Esophagus muscularis mucosa (tissue), 4 donors: ENCODE results near the gene NCMAP. TPM values are rescaled to one million over a fixed set of nuclear protein-coding genes. Genes with fewer than 3 reads are reported as not detected.

Experiments used
- DNase-seq: peaks from one replicate; pipeline ENCODE4 v3.0.0-alpha.2; 2017; ENCODE audit errors: extremely low spot score
- H3K27ac ChIP-seq, 4 donors: fragments of 200-600 bp; sonication (generic); replicated peaks in 1 of 4; 1 replicate in 3 of 4; 2 replicates in 1 of 4; pipeline ENCODE4 v1.5.1; 2016 to 2019; ENCODE audit warnings: mild to moderate bottlenecking in 1 of 4
- H3K27me3 ChIP-seq, 4 donors: fragments of 200-600 bp; sonication (generic); one replicate each; pipeline versions ENCODE4 v1.5.1 to v1.6.0; 2016 to 2019
- H3K36me3 ChIP-seq, 4 donors: fragments of 200-600 bp; sonication (generic); one replicate each; pipeline ENCODE4 v1.5.1; 2016 to 2019
- H3K4me1 ChIP-seq, 4 donors: fragments of 200-600 bp; sonication (generic); one replicate each; pipeline ENCODE4 v1.5.1; 2016 to 2019
- H3K4me3 ChIP-seq, 4 donors: fragments of 200-600 bp; sonication (generic); 1 replicate in 2 of 4; 2 replicates in 2 of 4; pipeline ENCODE4 v1.5.1; 2016 to 2019; ENCODE audit warnings: mild to moderate bottlenecking in 4 of 4, moderate library complexity in 1 of 4
- H3K9me3 ChIP-seq, 4 donors: fragments of 200-600 bp; sonication (generic); 1 replicate in 3 of 4; 2 replicates in 1 of 4; pipeline ENCODE4 v1.5.1; 2016 to 2019
- EP300 ChIP-seq: sonication (generic); formaldehyde crosslinking; IDR thresholded peaks from one replicate; pipeline ENCODE4 v1.6.1; 2017; ENCODE audit warnings: antibody characterized with exemption
- POLR2A ChIP-seq: fragments of 450-650 bp; IDR thresholded peaks from one replicate; pipeline ENCODE4 v1.6.1; 2017; ENCODE audit warnings: antibody characterized with exemption, moderate library complexity, mild to moderate bottlenecking, low read depth
- POLR2AphosphoS5 ChIP-seq, 2 donors: sonication (generic); formaldehyde crosslinking; IDR thresholded peaks; one replicate each; pipeline ENCODE4 v1.6.1; 2017; ENCODE audit warnings: antibody characterized with exemption in 2 of 2
- WGBS: methylation state at CpG from one replicate; pipeline ENCODE4 v1.1.5; 2018; 5-methylcytosine and 5-hydroxymethylcytosine counted together
- intact Hi-C: fragments of 100-400 bp; cut with DNase I; formaldehyde crosslinking; loops from one replicate; pipeline ENCODE4 v1.15.1; 2023
- total RNA-seq, 4 donors: library from RNA; depleted of rRNA; stranded (reverse); fragments of >200 nt; gene quantifications; one replicate each; pipeline versions ENCODE4 v1.1.0 to v1.2.1, GENCODE V29; 2016
- TF ChIP-seq, protein P1 (sequence below), 3 experiments: fragments of 200-600 bp in 2 of 3; fragments of 450-650 bp in 1 of 3; sonication (generic) in 2 of 3; IDR thresholded peaks; one replicate each; pipeline ENCODE4 v1.5.1; 2017 to 2019; ENCODE audit warnings: antibody characterized with exemption in 3 of 3, mild to moderate bottlenecking in 2 of 3, moderate library complexity in 1 of 3

The NCMAP gene
- total RNA-seq, 4 donors from 2014 or later, result 0.17 to 0.65 (median 0.34) TPM; not detected in 1

DNA sequence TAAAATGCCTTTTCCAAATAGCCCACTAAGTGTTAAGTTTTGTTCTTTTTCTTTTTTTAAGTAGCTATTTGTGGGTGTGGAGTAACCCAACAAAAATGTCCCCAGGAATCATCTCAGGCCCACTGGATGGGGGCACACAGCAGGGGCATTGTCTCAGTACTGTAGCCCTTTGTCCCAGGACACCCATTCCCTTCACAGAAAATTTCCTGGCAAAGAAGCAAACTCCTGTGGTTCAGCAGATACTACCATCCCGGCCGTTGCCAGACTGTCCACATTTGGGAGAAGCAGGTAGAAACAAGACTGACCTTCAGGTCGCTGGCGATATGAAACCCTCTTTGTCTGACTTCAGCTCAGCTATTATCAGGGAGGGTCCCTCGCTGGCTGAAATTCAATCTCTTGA, 63.5 kb downstream of the NCMAP start:
- no peaks in the 10 kb centered on the region for H3K9me3 ChIP-seq
- H3K27ac ChIP-seq, result peak overlapping the region in 1 of 4 donors; percentile 51
- 75% methylated on average over 5 of the region's 5 CpGs for WGBS
- no peak overlapping the region for H3K4me3 ChIP-seq
- TF ChIP-seq, protein P1, sequence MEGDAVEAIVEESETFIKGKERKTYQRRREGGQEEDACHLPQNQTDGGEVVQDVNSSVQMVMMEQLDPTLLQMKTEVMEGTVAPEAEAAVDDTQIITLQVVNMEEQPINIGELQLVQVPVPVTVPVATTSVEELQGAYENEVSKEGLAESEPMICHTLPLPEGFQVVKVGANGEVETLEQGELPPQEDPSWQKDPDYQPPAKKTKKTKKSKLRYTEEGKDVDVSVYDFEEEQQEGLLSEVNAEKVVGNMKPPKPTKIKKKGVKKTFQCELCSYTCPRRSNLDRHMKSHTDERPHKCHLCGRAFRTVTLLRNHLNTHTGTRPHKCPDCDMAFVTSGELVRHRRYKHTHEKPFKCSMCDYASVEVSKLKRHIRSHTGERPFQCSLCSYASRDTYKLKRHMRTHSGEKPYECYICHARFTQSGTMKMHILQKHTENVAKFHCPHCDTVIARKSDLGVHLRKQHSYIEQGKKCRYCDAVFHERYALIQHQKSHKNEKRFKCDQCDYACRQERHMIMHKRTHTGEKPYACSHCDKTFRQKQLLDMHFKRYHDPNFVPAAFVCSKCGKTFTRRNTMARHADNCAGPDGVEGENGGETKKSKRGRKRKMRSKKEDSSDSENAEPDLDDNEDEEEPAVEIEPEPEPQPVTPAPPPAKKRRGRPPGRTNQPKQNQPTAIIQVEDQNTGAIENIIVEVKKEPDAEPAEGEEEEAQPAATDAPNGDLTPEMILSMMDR (IDR thresholded peaks at IDR 0.05), result no peak
- TF ChIP-seq POLR2AphosphoS5 (IDR thresholded peaks at IDR 0.05), result no peak
- no peak for TF ChIP-seq EP300
- TF ChIP-seq POLR2A, result no peak
- H3K27me3 ChIP-seq, result peaks cover 0 to 4% (median under 1%) of the 10 kb centered on the region in 4 donors
- no peaks in the 10 kb centered on the region for H3K36me3 ChIP-seq
- DNase-seq, result no peak
- intact Hi-C loops, result no loop called here
- no peaks in the 10 kb centered on the region for H3K4me1 ChIP-seq

DNA sequence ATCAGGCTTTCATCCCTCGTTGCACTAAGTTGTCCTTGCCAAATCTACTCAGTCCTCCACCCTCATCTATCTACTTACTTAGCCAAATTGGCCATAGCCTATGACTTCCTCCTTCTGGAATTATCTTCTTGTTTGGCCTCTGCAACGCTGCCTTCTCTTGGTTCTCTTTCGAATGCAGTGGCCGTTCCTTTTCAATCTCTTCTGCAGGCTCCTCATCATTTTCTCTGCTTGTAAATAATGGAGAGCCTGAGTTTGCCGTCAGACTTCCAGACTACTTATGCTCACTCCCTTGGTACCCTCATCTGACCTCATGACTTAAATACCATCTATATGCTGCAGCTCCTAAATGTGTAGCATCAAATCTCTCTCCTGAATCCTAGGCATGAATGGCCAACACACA, 64.8 kb downstream of the NCMAP start:
- WGBS, result 66% methylated on average over 5 of the region's 5 CpGs
- TF ChIP-seq EP300 (no peak), POLR2AphosphoS5 (IDR thresholded peaks at IDR 0.05) (no peak), POLR2A (no peak)
- TF ChIP-seq, protein P1 (IDR thresholded peaks at IDR 0.05), result no peak
- H3K27ac ChIP-seq, result no peak overlapping the region
- no peak overlapping the region for H3K4me3 ChIP-seq
- peak; percentile 53 for DNase-seq
- H3K36me3 ChIP-seq, result no peaks in the 10 kb centered on the region
- H3K27me3 ChIP-seq, result peaks cover 0 to 9% (median 2%) of the 10 kb centered on the region in 4 donors
- intact Hi-C loops, result no loop called here
- H3K4me1 ChIP-seq, result no peaks in the 10 kb centered on the region
- H3K9me3 ChIP-seq, result no peaks in the 10 kb centered on the region

DNA sequence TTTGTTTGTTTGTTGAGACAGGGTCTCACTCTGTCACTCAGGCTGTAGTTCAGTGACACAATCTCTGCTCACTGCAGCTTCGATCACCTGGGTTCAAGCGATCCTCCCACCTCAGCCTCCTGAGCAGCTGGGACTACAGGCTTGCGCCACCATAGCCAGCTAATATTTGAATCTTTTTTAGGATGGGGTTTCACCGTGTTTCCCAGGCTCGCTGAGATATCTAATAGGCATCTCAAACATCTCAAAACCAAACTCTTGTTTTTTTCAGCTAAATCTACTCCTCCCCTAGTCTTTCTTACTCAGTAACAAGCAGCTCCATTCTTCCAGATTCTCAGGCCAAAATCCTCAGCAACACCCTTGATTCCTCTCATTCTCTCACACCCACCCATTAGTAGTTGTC, 65.2 kb downstream of the NCMAP start:
- no peak overlapping the region for H3K27ac ChIP-seq
- peaks cover 0 to 9% (median 2%) of the 10 kb centered on the region in 4 donors for H3K27me3 ChIP-seq
- no peaks in the 10 kb centered on the region for H3K36me3 ChIP-seq
- no peaks in the 10 kb centered on the region for H3K9me3 ChIP-seq
- intact Hi-C loops, result no loop called here
- peak; percentile 66 for DNase-seq
- no peaks in the 10 kb centered on the region for H3K4me1 ChIP-seq
- no peak overlapping the region for H3K4me3 ChIP-seq
- TF ChIP-seq, protein P1 (IDR thresholded peaks at IDR 0.05), result no peak
- no peak for TF ChIP-seq POLR2A
- no peak for TF ChIP-seq POLR2AphosphoS5 (IDR thresholded peaks at IDR 0.05)
- WGBS, result 81% methylated on average over 5 of the region's 5 CpGs

DNA sequence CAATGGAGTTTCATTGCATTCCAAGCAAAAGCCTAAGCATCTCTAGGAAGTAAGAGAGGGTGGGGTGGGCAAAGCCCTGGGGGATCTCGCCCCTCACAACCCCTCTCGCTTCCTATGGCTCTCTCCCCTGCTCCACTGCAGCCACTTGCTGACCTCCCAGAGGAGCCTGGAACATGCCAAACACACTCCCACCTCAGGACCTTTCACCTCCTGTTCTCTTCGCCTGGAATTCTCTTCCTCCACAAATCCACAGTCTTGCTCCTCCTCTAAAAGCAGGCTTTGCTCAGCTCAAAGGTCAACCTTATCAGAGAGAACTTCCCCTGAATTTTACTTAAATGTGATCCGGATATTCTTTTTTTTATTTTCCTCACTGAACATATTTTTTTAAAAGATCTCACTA, 66.3 kb downstream of the NCMAP start:
- H3K27ac ChIP-seq, result no peak overlapping the region
- H3K4me1 ChIP-seq, result no peaks in the 10 kb centered on the region
- no peaks in the 10 kb centered on the region for H3K36me3 ChIP-seq
- no peaks in the 10 kb centered on the region for H3K9me3 ChIP-seq
- 64% methylated on average over 4 of the region's 4 CpGs for WGBS
- DNase-seq, result peak; percentile 7
- intact Hi-C loops, result no loop called here
- H3K4me3 ChIP-seq, result no peak overlapping the region
- H3K27me3 ChIP-seq, result peaks cover 0 to 12% (median 2%) of the 10 kb centered on the region in 4 donors
- TF ChIP-seq EP300 (no peak), POLR2A (no peak), POLR2AphosphoS5 (IDR thresholded peaks at IDR 0.05) (no peak)
- TF ChIP-seq, protein P1 (IDR thresholded peaks at IDR 0.05), result no peak

DNA sequence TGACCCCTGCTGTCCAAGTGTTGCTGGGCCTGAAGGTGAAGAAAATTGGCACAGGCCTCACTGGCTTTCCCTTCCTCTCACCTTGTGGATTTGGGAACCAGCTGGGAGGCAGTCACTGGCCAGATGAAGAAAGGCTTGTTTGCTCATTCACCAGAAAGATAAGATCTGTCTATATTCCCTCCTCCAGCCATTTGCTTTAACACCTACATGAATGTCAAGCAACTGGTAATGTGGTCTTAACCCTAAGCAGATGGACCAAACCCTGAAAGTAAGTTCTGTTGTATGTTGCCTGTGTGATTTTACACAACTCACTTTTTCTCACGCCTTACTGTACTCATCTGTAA, 76.9 kb downstream of the NCMAP start:
- intact Hi-C loops, result loop anchor here (10.0 kb wide), 2 partner anchors 128 to 428 kb away; partner anchors contain the start of gene RCAN3
- no peak for TF ChIP-seq EP300
- TF ChIP-seq POLR2A, result no peak
- TF ChIP-seq, protein P1 (IDR thresholded peaks at IDR 0.05), result no peak
- TF ChIP-seq POLR2AphosphoS5 (IDR thresholded peaks at IDR 0.05), result no peak
- Histone ChIP-seq H3K36me3 (no peaks in the 10 kb centered on the region), H3K27me3 (peaks cover 0 to 17% (median 0%) of the 10 kb centered on the region in 4 donors), H3K4me1 (peaks cover 0 to 6% (median 0%) of the 10 kb centered on the region in 4 donors), H3K4me3 (no peak overlapping the region), H3K9me3 (no peaks in the 10 kb centered on the region), H3K27ac (no peak overlapping the region)
- 100% methylated on average over 1 of the region's 1 CpG for WGBS
- DNase-seq, result no peak
